Measurements from ENCODE around the gene CFAP20DC.
"Not testable (repeated sequence)": the region's sequence is repeated elsewhere in the genome, so short reads cannot be mapped to it uniquely, and the experiment has no call there.

The CFAP20DC gene

DNA sequence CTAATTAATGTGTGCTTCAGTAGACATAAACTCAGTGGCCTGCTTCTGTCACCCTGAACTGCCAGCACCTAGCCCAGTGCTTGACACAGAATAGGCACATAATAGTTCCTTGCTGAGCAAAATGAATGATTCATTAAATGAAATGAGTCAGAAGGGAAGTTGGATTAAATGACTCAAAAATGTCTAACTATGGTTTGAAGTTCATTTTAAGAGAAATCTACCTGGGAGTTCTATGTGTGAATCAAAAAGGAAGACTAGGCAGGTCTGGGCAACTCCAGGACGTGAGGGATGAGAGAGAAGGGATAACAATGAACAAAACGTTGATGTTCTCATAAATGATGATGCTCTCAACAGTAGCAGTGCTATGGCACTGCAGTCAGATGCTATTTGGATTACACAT lies 175.0 kb downstream of the CFAP20DC start:
- in situ Hi-C loops (cut with MboI; ENCODE audit: low sequenced_read_pairs): no loop called here

DNA sequence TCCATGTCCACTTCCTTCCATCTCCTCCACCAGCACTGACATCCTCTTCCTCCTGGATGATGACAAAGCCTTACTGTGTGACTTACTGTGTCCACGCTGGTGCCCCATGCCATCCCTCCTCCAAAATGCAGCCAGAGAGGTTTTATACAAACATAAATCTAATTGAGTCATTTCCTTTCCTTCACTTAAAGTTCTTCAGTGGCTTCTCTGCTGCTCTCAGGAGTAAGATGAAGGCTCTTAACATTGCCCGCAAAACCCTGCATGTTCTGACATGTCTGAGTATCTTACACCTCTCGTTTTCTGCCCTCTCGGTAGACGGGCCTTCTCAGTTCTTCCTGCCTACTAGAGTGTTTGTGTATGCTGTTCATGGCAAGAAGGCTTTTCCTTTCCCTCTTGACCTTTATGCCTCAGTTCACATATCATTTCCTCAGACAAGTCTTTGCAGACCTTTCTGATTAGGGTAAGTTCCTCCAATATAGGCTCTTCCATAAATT lies 175.5 kb downstream of the CFAP20DC start:
- in situ Hi-C loops (cut with MboI; ENCODE audit: low sequenced_read_pairs): no loop called here

GRCh38 chr3:58868097-58868779 lies 181.6 kb downstream of the CFAP20DC start:
- in situ Hi-C loops (cut with MboI; ENCODE audit: low sequenced_read_pairs): no loop called here

DNA sequence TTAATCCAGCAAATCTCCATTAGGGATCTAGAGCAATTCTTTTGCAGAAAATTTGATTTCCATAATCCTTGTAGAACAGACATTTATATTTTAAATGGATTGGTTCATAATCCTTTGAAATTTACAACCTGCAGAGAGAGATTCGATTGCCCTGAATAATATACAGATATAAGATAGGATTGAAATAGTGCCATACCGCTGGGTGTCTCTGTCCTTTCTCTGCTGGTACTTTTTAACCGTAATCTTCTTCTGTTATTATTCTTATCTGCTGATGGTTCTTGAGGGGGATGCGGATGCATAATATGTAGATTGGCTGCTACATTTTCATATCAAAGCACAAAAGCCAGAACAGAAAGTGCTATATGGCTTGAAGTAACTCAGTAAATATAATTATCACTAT lies 182.2 kb downstream of the CFAP20DC start:
- in situ Hi-C loops (cut with MboI; ENCODE audit: low sequenced_read_pairs): no loop called here

DNA sequence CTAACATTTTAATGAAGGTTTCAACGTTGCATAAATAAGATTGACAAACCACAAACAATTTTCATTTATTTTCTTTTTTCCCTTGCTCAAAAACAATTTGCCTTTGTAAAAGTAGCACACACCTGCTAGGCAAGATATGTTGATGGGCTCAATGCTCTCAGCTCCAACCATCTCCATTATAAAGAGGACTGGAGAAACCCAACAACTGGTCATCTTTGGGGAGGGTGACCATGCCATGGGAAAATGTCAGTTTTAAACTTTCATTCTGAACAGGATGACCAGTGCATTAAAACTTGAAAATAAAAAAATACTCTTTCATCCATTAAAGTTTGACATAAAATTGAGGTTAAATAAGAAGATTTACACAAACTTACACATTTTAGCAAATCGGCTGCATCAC lies 183.7 kb downstream of the CFAP20DC start:
- in situ Hi-C loops (cut with MboI; ENCODE audit: low sequenced_read_pairs): no loop called here

DNA sequence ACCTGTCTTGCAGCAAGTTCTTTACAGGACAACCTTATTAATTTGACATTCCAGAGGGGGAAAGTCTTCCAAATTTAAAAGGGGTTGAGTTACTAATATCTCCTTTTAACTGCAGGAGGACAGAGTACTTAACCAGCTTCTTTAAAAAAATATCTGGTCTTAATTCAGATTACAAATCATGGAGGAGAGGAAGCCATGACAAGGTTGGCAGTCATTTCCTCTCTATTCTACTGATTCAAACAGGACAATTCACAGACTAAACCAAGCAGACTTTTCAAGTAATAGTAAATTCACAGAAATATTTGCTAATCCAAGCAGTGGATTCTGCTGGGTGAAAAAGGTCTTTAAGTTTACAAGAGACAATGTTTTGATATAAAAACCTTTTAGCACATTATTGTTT lies 185.3 kb downstream of the CFAP20DC start:
- in situ Hi-C loops (cut with MboI; ENCODE audit: low sequenced_read_pairs): no loop called here

DNA sequence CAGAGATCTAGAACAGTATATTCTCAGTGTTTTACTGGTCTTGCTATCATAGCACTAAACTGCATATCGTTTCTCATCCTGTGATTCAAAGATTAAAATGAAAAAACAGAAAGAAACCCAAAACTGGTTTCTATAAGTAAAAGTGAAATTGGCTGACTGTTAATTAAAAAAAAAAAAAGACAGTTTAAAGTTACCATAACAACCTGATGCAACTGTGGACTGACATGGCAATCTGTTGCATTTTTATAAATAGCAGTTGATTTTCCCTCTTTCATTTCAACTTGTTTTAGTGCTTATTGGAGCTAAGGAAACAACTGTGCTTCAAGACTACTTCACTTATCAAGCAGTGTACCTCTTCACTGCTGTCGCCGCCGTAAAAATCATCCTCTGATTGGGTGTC lies 186.6 kb downstream of the CFAP20DC start:
- in situ Hi-C loops (cut with MboI; ENCODE audit: low sequenced_read_pairs): no loop called here

- in situ Hi-C loops (cut with MboI; ENCODE audit: low sequenced_read_pairs): no loop called here
Observed at GRCh38 chr3:58861551-58861950, 188.3 kb downstream of the CFAP20DC start.

DNA sequence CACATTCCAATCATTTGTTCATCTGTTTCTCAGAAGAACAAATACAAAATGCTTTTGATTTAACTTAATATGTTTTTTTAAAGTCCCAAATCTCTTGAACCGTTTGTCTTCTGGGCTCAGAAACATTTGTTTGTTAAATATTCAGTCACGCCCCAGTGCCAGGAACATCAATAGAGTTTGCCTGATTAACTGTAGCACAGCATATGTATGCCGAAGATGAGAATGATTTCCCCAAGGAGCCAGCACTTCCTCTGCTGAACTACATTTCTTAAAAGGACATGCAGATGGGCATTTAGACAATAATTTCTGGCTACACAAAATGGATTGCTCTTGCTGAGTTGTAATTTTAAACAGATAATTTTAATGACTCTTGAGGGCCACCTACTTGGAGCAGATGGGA lies 191.7 kb downstream of the CFAP20DC start:
- in situ Hi-C loops (cut with MboI; ENCODE audit: low sequenced_read_pairs): no loop called here

GRCh38 chr3:58857402-58857801 lies 192.4 kb downstream of the CFAP20DC start:
- in situ Hi-C loops (cut with MboI; ENCODE audit: low sequenced_read_pairs): no loop called here

DNA sequence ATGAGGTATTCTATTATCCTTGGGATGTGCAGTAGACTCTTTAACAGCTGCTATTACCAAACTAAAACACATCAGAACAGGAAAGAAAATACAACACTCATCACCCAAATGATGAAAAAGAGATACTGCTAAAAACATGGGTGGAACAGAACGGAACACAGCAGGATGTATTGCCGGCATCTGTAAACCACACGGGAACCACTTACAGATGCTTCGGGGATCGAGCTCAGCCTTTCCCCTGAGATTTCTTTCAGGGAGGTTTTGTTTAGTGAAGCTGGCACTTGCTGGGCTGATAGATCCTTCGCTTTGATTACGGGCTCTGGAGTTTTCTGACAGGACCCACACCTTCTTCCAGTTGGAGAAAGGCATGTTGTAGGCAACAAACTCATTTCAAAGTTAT lies 201.0 kb downstream of the CFAP20DC start:
- in situ Hi-C loops (cut with MboI; ENCODE audit: low sequenced_read_pairs): no loop called here

- in situ Hi-C loops (cut with MboI; ENCODE audit: low sequenced_read_pairs): not testable (repeated sequence)
Observed at GRCh38 chr3:58842050-58842747, 207.6 kb downstream of the CFAP20DC start.

DNA sequence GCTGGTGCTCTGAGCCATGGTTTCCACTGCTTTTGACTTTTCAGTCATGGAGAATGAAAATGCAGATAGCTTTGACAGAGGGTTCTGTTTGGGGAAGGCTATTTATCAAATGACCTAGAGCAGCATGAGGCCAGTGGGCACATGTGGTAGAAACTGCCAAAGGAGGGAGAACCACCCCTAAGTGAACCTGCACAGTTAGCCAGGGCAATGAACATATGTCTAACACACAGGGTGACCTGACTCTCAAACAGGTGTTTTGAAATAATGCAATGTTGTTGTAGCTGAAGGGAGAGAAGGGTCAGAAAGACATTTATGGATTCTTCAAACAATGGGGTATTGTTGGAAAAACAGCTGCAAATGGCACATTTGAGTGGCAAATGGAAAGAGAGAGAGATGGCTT lies 208.9 kb downstream of the CFAP20DC start:
- in situ Hi-C loops (cut with MboI; ENCODE audit: low sequenced_read_pairs): no loop called here

- in situ Hi-C loops (cut with MboI; ENCODE audit: low sequenced_read_pairs): no loop called here
Observed at GRCh38 chr3:58839964-58840363, 209.9 kb downstream of the CFAP20DC start.

- in situ Hi-C loops (cut with MboI; ENCODE audit: low sequenced_read_pairs): no loop called here
Observed at GRCh38 chr3:58839187-58839586, 210.6 kb downstream of the CFAP20DC start.

- in situ Hi-C loops (cut with MboI; ENCODE audit: low sequenced_read_pairs): no loop called here
Observed at GRCh38 chr3:58837856-58838255, 212.0 kb downstream of the CFAP20DC start.

- in situ Hi-C loops (cut with MboI; ENCODE audit: low sequenced_read_pairs): no loop called here
Observed at GRCh38 chr3:58837141-58837843, 212.5 kb downstream of the CFAP20DC start.

DNA sequence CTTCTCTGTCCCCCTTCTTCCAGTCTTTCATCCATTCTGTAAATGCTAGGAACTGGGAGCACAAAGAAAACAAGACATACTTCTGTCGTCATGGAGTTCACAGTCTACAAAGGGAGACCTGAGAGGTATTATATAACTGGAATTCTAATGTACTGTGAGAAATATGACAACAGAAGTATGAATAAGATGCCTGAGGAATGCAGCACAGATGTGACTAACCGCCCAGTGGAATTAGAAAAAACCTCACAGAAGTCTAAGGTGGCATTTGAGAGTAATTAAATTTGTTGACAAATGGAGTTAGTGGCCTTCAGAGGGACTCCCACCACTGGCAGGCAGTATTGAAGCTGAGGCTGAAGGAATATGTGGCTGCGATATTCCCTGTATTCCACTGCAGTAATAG lies 214.7 kb downstream of the CFAP20DC start:
- in situ Hi-C loops (cut with MboI; ENCODE audit: low sequenced_read_pairs): no loop called here

DNA sequence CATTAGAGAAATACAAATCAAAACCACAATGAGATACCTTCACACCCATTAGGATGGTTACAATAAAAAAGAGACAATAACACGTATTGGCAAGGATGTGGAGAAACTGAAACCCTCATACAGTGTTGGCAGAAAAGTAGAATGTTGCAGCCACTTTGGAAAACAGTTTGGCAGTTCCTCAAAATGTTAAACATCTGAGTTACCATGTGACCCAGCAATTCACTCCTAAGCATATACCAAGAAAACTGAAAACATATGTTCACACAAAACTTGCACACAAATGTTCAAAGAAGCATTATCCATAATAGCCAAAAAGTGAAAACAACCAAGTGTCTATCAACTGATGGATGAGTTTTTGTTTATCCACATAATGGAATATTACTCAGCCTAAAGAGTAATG lies 216.3 kb downstream of the CFAP20DC start:
- in situ Hi-C loops (cut with MboI; ENCODE audit: low sequenced_read_pairs): no loop called here

DNA sequence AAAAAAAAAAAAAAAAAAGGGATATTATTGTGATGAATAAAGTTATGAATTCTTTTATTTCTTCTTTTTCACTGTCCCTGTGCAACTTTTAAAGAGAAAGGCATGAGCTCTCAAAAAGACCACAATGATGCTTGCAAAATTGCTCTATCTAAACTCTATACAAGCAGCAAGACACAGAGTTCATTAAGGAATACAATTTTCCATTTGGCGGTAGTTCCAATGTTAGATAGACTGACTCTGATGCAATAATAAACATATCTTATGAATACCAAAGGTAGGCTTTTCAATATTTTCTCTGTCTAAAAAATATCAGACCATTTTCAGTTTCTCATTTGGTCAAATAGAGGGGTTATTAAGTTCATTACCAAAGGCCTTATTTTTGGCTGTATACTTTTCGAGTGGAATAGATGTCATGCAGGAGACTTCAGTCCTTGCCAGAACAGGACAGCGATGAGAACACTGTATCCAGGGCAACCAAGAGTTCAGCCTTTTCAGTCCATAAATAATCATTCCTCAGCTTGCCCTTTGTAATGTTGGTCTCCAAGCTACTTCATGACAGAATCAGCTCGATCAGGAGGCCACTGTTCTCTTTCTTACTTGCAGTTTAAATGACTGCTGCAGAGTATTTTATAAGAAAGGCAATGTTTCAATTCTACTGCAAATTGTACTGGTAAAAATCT lies 220.4 kb downstream of the CFAP20DC start:
- in situ Hi-C loops (cut with MboI; ENCODE audit: low sequenced_read_pairs): no loop called here

- in situ Hi-C loops (cut with MboI; ENCODE audit: low sequenced_read_pairs): no loop called here
Observed at GRCh38 chr3:58824777-58825176, 225.0 kb downstream of the CFAP20DC start.
